Stimulated activated naive B cell treated with anti-CD40 and anti-IgM and Interleukin-4, amounts not matched to agents 10 μg/mL and 1 μg/mL and 100 μg/mL, for 72 hours (primary cell): Measurements from ENCODE around the gene DISP3.
"Not testable (repeated sequence)": the region's sequence is repeated elsewhere in the genome, so short reads cannot be mapped to it uniquely, and the experiment has no call there.

Source experiments
- ATAC-seq, 2 donors: fragments of 150-1000 bp; cut with Tn5 transposase; replicated peaks; 2 replicates each; pipeline ENCODE4 v1.10.0; 2021; ENCODE audit warnings: moderate library complexity in 1 of 2
- DNase-seq: peaks from one replicate; pipeline ENCODE4 v3.0.0; 2021
- H3K27ac Mint-ChIP-seq: one replicate; pipeline ENCODE4 v1.8.0; 2022; ENCODE audit warnings: mild to moderate bottlenecking, mixed read lengths
- H3K27me3 Mint-ChIP-seq, 2 donors: one replicate each; pipeline ENCODE4 v1.8.0; 2022; ENCODE audit warnings: mixed read lengths in 2 of 2
- H3K36me3 Mint-ChIP-seq, 2 donors: one replicate each; pipeline ENCODE4 v1.8.0; 2022; ENCODE audit warnings: mixed read lengths in 2 of 2, mild to moderate bottlenecking in 1 of 2
- H3K4me1 Mint-ChIP-seq, 2 donors: one replicate each; pipeline ENCODE4 v1.8.0; 2022; ENCODE audit warnings: mixed read lengths in 2 of 2, mild to moderate bottlenecking in 1 of 2
- H3K4me3 Mint-ChIP-seq, 2 donors: one replicate each; pipeline ENCODE4 v1.8.0; 2022; ENCODE audit warnings: mild to moderate bottlenecking in 2 of 2, mixed read lengths in 2 of 2, moderate library complexity in 1 of 2
- H3K9me3 Mint-ChIP-seq, 2 donors: one replicate each; pipeline ENCODE4 v1.8.0; 2022; ENCODE audit warnings: mixed read lengths in 2 of 2, mild to moderate bottlenecking in 1 of 2

Gene DISP3

DNA sequence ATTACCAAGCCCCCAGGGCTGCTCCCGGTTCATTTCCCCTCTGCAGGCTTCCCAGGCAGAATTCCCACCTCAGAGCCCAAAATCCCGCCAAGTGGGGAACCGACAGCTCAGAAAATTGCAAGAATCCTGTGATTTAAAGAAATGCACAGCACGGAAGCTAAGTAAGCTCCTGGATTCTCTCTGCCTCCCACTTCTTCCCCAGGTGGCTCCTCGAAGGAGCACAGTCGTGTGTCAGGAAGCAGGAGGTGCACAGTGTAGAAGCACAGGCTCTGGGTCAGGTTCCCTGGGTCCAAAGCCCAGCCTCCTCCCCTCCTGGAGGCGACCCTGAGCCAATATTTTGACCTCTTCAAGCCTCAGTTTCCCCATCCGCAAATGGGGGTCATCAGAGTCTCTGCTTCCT lies 100.6 kb downstream of the DISP3 start:
- peaks cover 0 to 3% of the 10 kb centered on the region in 2 donors for H3K9me3 Mint-ChIP-seq
- peaks cover 37% of the 10 kb centered on the region in 2 donors for H3K27me3 Mint-ChIP-seq
- no peaks in the 10 kb centered on the region for H3K36me3 Mint-ChIP-seq
- H3K4me3 Mint-ChIP-seq: no peak overlapping the region
- no peak for DNase-seq
- ATAC-seq: no peak
- H3K4me1 Mint-ChIP-seq: no peaks in the 10 kb centered on the region
- H3K27ac Mint-ChIP-seq: no peak overlapping the region

- not testable (repeated sequence) for H3K4me1 Mint-ChIP-seq, H3K9me3 Mint-ChIP-seq, H3K4me3 Mint-ChIP-seq, DNase-seq, H3K36me3 Mint-ChIP-seq, ATAC-seq, H3K27ac Mint-ChIP-seq
- peaks cover 37 to 41% of the 10 kb centered on the region in 2 donors for H3K27me3 Mint-ChIP-seq
Measured at GRCh38 chr1:11580049-11580448, 101.1 kb downstream of the DISP3 start.

DNA sequence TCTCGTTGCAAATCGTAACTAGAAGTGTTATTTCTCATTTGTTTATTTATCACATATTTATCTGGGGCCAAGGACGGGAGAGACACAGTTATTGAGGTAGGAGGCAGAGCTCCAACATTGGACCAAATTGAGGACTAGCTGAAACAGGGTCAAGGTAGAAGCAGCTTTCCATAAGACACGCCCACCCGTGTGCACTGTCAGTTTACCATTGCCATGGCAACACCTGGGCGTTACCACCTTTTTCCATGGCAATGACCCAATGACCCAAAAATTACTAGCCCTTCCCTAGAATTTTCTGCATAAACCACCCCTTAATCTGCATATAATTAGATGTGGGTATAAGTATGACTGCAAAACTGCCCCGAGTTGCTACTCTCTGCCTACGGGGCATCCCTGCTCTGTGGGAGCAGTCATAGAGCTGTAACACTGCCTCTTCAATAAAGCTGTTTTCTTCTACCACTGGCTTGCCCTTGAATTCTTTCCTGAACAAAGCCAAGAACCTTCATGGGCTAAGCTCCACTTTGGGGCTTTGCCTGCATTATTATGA lies 102.6 kb downstream of the DISP3 start:
- H3K36me3 Mint-ChIP-seq: no peaks in the 10 kb centered on the region
- H3K27ac Mint-ChIP-seq: no peak overlapping the region
- peaks cover 30 to 51% of the 10 kb centered on the region in 2 donors for H3K27me3 Mint-ChIP-seq

DNA sequence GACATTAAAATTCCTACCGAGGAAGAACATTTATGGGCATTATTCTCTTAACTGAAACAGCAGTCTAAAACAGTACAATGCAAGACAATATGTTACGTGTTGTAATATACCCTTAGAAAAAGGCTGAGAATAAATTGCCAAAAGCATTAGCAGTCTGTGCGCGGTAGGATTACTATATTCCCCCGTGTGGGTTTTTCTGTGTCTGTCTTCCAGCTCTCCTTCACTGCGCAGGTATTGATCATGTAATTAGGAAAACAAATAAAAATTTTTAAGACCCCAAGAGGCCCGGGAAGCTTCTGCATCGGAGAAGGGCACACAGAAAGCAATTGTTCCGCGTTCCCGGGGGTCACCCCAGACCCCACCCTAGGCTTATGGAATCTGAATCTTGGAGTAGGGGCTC lies 106.4 kb downstream of the DISP3 start:
- Mint-ChIP-seq H3K27me3 (peaks cover 27 to 37% of the 10 kb centered on the region in 2 donors), H3K27ac (no peak overlapping the region), H3K9me3 (peaks cover 3% of the 10 kb centered on the region in 2 donors), H3K36me3 (no peaks in the 10 kb centered on the region), H3K4me3 (no peak overlapping the region), H3K4me1 (no peaks in the 10 kb centered on the region)
- DNase-seq: no peak
- ATAC-seq: no peak

More for the DNA sequence above, 102.6 kb downstream of the DISP3 start:
- no peak for ATAC-seq
- peaks cover 0 to 3% of the 10 kb centered on the region in 2 donors for H3K9me3 Mint-ChIP-seq
- no peak overlapping the region for H3K4me3 Mint-ChIP-seq
- no peak for DNase-seq
- H3K4me1 Mint-ChIP-seq: no peaks in the 10 kb centered on the region
